MM.1S (cell line): Measurements from ENCODE around the gene MYO16.

Experiments used
- EZH2phosphoT487 ChIP-seq: fragments of 300-600 bp; sonication (generic); IDR thresholded peaks from 2 replicates; pipeline ENCODE4 v1.6.1; 2018; ENCODE audit warnings: antibody characterized with exemption, low read length
- TF ChIP-seq, protein P1 (sequence below): fragments of 300-600 bp; sonication (generic); IDR thresholded peaks from 2 replicates; pipeline ENCODE4 v1.5.1; 2016; ENCODE audit warnings: antibody characterized with exemption, low read length, mixed read lengths

DNA sequence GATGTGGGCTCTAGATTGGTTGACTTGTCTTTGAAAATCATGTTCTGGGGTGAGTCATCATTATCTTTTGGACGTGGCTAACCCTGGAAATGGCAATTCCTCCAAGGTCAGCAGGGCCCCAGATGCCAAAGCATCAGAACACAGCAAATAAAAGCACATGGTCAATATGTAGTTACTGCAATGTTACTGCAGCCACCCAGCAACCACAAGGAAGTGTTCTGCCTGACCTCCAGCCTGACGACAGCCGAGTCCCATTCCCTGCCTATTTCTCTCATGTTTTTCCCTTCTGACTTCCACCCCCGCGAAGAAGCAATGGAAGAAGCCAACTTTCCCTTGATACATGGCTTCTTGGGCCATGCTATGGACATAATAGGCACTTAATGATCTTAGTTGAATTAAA is 579.1 kb downstream of the MYO16 start:
- no peak for TF ChIP-seq EZH2phosphoT487
- TF ChIP-seq, protein P1, sequence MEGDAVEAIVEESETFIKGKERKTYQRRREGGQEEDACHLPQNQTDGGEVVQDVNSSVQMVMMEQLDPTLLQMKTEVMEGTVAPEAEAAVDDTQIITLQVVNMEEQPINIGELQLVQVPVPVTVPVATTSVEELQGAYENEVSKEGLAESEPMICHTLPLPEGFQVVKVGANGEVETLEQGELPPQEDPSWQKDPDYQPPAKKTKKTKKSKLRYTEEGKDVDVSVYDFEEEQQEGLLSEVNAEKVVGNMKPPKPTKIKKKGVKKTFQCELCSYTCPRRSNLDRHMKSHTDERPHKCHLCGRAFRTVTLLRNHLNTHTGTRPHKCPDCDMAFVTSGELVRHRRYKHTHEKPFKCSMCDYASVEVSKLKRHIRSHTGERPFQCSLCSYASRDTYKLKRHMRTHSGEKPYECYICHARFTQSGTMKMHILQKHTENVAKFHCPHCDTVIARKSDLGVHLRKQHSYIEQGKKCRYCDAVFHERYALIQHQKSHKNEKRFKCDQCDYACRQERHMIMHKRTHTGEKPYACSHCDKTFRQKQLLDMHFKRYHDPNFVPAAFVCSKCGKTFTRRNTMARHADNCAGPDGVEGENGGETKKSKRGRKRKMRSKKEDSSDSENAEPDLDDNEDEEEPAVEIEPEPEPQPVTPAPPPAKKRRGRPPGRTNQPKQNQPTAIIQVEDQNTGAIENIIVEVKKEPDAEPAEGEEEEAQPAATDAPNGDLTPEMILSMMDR: no peak
